PC-9 (cell line): ENCODE results near the gene FBLL1.

Experiments used
- EZH2 ChIP-seq: fragments of 200-600 bp; sonication (generic); IDR thresholded peaks from 2 replicates; pipeline ENCODE4 v1.8.0; 2017; ENCODE audit warnings: antibody characterized with exemption, low read depth
- TF ChIP-seq, protein P1 (sequence below): fragments of 200-600 bp; sonication (generic); conservative IDR thresholded peaks from 2 replicates; pipeline ENCODE4 v1.6.1; 2017; ENCODE audit warnings: mixed run types, antibody characterized with exemption, mild to moderate bottlenecking, moderate library complexity

DNA sequence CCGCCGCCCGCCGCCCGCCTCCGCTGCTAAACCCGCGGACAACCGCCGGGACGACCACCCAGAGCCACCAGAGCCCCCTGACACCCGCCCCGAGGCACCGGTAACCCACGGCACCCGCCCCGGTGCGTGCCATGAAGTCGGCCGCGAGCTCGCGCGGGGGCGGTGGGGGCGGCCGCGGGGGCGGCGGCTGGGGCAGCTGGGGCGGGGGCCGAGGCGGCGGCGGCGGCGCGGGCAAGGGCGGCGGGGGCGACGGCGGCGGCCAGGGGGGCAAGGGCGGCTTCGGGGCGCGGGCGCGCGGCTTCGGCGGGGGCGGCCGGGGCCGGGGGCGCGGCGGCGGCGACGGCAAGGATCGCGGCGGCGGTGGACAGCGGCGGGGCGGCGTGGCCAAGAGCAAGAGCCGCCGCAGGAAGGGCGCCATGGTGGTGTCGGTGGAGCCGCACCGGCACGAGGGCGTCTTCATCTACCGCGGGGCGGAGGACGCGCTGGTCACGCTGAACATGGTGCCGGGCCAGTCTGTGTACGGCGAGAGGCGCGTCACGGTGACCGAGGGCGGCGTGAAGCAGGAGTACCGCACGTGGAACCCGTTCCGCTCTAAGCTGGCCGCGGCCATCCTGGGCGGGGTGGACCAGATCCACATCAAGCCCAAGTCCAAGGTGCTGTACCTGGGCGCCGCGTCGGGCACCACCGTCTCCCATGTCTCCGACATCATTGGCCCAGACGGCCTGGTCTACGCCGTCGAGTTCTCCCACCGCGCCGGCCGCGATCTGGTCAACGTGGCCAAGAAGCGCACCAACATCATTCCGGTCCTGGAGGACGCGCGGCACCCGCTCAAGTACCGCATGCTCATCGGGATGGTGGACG, 499 bp downstream of the FBLL1 start:
- TF ChIP-seq, protein P1, sequence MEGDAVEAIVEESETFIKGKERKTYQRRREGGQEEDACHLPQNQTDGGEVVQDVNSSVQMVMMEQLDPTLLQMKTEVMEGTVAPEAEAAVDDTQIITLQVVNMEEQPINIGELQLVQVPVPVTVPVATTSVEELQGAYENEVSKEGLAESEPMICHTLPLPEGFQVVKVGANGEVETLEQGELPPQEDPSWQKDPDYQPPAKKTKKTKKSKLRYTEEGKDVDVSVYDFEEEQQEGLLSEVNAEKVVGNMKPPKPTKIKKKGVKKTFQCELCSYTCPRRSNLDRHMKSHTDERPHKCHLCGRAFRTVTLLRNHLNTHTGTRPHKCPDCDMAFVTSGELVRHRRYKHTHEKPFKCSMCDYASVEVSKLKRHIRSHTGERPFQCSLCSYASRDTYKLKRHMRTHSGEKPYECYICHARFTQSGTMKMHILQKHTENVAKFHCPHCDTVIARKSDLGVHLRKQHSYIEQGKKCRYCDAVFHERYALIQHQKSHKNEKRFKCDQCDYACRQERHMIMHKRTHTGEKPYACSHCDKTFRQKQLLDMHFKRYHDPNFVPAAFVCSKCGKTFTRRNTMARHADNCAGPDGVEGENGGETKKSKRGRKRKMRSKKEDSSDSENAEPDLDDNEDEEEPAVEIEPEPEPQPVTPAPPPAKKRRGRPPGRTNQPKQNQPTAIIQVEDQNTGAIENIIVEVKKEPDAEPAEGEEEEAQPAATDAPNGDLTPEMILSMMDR: no peak
- no peak for TF ChIP-seq EZH2
